Measurements from ENCODE around the gene STOML1. TPM values are rescaled to one million over a fixed set of nuclear protein-coding genes. Genes with fewer than 3 reads are reported as not detected.

Gene STOML1
- total and polyA plus RNA-seq, 9 of the 15 experiments (the other 6 are each of a cell fraction or from before 2014, with no cell fraction given): 0.25 to 9.7 (median 4.6) TPM

DNA sequence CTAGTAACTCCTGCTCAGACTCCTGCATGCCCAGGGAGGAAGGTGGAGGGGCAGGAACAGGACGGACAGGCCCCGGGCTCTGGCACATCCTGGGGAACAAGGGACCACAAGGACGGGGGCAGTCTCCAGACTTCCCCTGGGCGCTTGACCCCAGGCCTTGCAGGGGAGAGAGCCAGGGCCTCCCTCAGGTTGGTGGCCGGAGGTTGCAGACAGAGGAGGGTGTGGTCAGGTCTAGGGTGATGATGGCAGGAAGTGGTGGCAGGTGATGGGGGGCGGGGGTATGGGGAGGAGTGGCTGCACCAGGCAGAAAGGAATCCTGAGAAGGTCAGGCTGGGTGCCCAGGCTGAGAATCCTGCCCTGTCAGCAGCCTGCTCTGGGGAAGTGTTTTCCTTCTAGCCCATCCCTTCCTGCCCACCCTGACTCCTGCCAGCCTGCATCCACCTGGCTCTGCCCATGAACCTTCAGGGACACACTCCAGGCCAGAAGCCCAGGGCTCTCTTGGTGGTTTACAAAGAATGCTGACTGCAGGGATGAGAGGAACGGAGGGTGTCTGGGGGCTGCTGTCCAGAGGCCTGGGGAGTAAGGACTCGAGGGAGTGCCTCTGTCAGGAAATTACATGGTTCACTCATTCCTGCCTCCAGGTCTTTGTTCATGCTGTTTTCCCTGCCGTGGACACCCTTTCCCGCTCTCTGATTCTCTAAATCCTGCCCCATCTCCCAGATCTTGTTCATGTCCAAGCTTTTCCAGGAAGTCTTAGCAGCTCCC is 50.0 kb downstream of the STOML1 start:
- Histone ChIP-seq H3K27me3 (ENCODE audit: control insufficient read depth in 2 of 2, insufficient read depth in 2 of 2, low read length in 2 of 2) (peaks cover 8 to 55% of the 10 kb centered on the region in 2 experiments; a peak in 4 of 5 replicates), H3K4me1 (replicated peaks in 1 of 2; ENCODE audit: control insufficient read depth in 2 of 2, insufficient read depth in 2 of 2, low read length in 2 of 2) (no peaks in the 10 kb centered on the region), H3K4me2 (ENCODE audit: insufficient read depth, low read length) (no peak overlapping the region), H3K79me2 (ENCODE audit: control insufficient read depth, insufficient read depth, low read length) (no peaks in the 10 kb centered on the region), H2AFZ (ENCODE audit: low read depth, low read length) (no peak overlapping the region), H3K9me1 (ENCODE audit: control insufficient read depth, insufficient read depth, low read length) (no peaks in the 10 kb centered on the region), H3K4me3 (no peak overlapping the region), H3K9ac (ENCODE audit: insufficient read depth in 1 of 2, low read depth in 2 of 2, low read length in 2 of 2) (no peak overlapping the region), H3K27ac (ENCODE audit: extremely low read depth, low read depth, low read length) (no peak overlapping the region), H4K20me1 (replicated peaks; ENCODE audit: control insufficient read depth, insufficient read depth, low read length) (peaks cover 12% of the 10 kb centered on the region; the same call in 1 of the 2 replicates), H3K36me3 (ENCODE audit: control insufficient read depth, insufficient read depth, low read length) (no peaks in the 10 kb centered on the region), H3K9me3 (replicated peaks; ENCODE audit: control insufficient read depth, insufficient read depth, low read depth, low read length) (no peaks in the 10 kb centered on the region)
- no peak for DNase-seq (ENCODE audit: extremely low read depth in 1 of 4, low spot score in 3 of 4)
- in situ Hi-C loops (cut with MboI): no loop called here
- CTCF ChIA-PET (ENCODE audit: low intra/inter-chr PET ratio): no interaction called here
- 3% methylated on average over 9 of the region's 10 CpGs for WGBS (ENCODE audit: insufficient coverage, low coverage, missing lambda C conversion rate)
- TF ChIP-seq CAMTA2 (CRISPR knock-in tag; conservative IDR thresholded peaks at IDR 0.05) (no peak), ZNF175 (CRISPR knock-in tag; IDR thresholded peaks at IDR 0.05; ENCODE audit: low read depth) (no peak), BDP1 (IDR thresholded peaks at IDR 0.05; ENCODE audit: insufficient read depth, insufficient read length) (no peak), RBM34 (IDR thresholded peaks at IDR 0.05; ENCODE audit: borderline replicate concordance, insufficient read depth, low read length) (no peak), GATAD2B (IDR thresholded peaks at IDR 0.05; ENCODE audit: borderline replicate concordance) (no peak), U2AF1 (optimal IDR thresholded peaks at IDR 0.05; ENCODE audit: low read depth, low read length) (no peak), ASH1L (IDR thresholded peaks at IDR 0.05; ENCODE audit: borderline replicate concordance, low read depth, partially characterized antibody) (no peak)
- TF ChIP-seq, protein P1, sequence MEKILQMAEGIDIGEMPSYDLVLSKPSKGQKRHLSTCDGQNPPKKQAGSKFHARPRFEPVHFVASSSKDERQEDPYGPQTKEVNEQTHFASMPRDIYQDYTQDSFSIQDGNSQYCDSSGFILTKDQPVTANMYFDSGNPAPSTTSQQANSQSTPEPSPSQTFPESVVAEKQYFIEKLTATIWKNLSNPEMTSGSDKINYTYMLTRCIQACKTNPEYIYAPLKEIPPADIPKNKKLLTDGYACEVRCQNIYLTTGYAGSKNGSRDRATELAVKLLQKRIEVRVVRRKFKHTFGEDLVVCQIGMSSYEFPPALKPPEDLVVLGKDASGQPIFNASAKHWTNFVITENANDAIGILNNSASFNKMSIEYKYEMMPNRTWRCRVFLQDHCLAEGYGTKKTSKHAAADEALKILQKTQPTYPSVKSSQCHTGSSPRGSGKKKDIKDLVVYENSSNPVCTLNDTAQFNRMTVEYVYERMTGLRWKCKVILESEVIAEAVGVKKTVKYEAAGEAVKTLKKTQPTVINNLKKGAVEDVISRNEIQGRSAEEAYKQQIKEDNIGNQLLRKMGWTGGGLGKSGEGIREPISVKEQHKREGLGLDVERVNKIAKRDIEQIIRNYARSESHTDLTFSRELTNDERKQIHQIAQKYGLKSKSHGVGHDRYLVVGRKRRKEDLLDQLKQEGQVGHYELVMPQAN (IDR thresholded peaks at IDR 0.05; ENCODE audit: borderline replicate concordance): no peak
- TF ChIP-seq, protein P2, sequence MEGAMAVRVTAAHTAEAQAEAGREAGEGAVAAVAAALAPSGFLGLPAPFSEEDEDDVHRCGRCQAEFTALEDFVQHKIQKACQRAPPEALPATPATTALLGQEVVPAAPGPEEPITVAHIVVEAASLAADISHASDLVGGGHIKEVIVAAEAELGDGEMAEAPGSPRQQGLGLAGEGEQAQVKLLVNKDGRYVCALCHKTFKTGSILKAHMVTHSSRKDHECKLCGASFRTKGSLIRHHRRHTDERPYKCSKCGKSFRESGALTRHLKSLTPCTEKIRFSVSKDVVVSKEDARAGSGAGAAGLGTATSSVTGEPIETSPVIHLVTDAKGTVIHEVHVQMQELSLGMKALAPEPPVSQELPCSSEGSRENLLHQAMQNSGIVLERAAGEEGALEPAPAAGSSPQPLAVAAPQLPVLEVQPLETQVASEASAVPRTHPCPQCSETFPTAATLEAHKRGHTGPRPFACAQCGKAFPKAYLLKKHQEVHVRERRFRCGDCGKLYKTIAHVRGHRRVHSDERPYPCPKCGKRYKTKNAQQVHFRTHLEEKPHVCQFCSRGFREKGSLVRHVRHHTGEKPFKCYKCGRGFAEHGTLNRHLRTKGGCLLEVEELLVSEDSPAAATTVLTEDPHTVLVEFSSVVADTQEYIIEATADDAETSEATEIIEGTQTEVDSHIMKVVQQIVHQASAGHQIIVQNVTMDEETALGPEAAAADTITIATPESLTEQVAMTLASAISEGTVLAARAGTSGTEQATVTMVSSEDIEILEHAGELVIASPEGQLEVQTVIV (CRISPR knock-in tag; IDR thresholded peaks at IDR 0.05; ENCODE audit: borderline replicate concordance): no peak
- TF ChIP-seq, protein P3, sequence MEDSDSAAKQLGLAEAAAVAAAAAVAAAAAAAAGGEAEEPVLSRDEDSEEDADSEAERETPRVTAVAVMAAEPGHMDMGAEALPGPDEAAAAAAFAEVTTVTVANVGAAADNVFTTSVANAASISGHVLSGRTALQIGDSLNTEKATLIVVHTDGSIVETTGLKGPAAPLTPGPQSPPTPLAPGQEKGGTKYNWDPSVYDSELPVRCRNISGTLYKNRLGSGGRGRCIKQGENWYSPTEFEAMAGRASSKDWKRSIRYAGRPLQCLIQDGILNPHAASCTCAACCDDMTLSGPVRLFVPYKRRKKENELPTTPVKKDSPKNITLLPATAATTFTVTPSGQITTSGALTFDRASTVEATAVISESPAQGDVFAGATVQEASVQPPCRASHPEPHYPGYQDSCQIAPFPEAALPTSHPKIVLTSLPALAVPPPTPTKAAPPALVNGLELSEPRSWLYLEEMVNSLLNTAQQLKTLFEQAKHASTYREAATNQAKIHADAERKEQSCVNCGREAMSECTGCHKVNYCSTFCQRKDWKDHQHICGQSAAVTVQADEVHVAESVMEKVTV (CRISPR knock-in tag; IDR thresholded peaks at IDR 0.05): no peak
- intact Hi-C loops (cut with micrococcal nuclease): no loop called here
- BruUV-seq (replicated peaks): no TSS peak
- POLR2A ChIA-PET: interaction anchor here (0.7 kb wide), 1 partner anchor 41 kb away, joined by 4 read pairs; no protein-coding TSS in a partner anchor
- no peak for FAIRE-seq
- ATAC-seq: no peak
